Medulla oblongata (tissue), 1 donor: ENCODE measurements around the gene DSP.

ENCODE experiments used
- DNase-seq: peaks from one replicate; pipeline ENCODE4 v3.0.0-alpha.2; 2015; ENCODE audit errors: extremely low spot score

Gene DSP

GRCh38 chr6:7561153-7561964 is 19.9 kb downstream of the DSP start:
- DNase-seq: no peak

- no peak for DNase-seq
Observed at GRCh38 chr6:7562769-7563168, 21.3 kb downstream of the DSP start.

- no peak for DNase-seq
Observed at GRCh38 chr6:7566107-7566506, 24.6 kb downstream of the DSP start.

- DNase-seq: no peak
Observed at GRCh38 chr6:7566617-7567173, 25.2 kb downstream of the DSP start.

GRCh38 chr6:7568021-7568420 is 26.6 kb downstream of the DSP start:
- no peak for DNase-seq

- DNase-seq: no peak
Observed at GRCh38 chr6:7569082-7569481, 27.6 kb downstream of the DSP start.

GRCh38 chr6:7572213-7572943 is 30.9 kb downstream of the DSP start:
- no peak for DNase-seq

GRCh38 chr6:7574500-7574899 is 33.0 kb downstream of the DSP start:
- no peak for DNase-seq

- no peak for DNase-seq
Observed at GRCh38 chr6:7578516-7578915, 37.0 kb downstream of the DSP start.

- no peak for DNase-seq
Observed at GRCh38 chr6:7578931-7579330, 37.5 kb downstream of the DSP start.

GRCh38 chr6:7579851-7580250 is 38.4 kb downstream of the DSP start:
- DNase-seq: no peak

GRCh38 chr6:7580537-7580926 is 39.1 kb downstream of the DSP start:
- DNase-seq: no peak

- no peak for DNase-seq
Observed at GRCh38 chr6:7580927-7581618, 39.6 kb downstream of the DSP start.

GRCh38 chr6:7585287-7585930 is 43.9 kb downstream of the DSP start:
- DNase-seq: no peak

GRCh38 chr6:7587631-7588100 is 46.2 kb downstream of the DSP start:
- DNase-seq: no peak

GRCh38 chr6:7588506-7588905 is 47.0 kb downstream of the DSP start:
- DNase-seq: no peak

GRCh38 chr6:7589221-7589620 is 47.8 kb downstream of the DSP start:
- DNase-seq: no peak

GRCh38 chr6:7589949-7590917 is 48.8 kb downstream of the DSP start, which contains the start of gene SNRNP48:
TSS of gene SNRNP48 (plus strand) at chr6:7590198. CDS start at chr6:7590258, 60 bp downstream.
- peak; percentile 97 for DNase-seq

GRCh38 chr6:7590918-7591302 is 49.4 kb downstream of the DSP start:
- DNase-seq: peak; percentile 18

GRCh38 chr6:7591770-7592169 is 50.3 kb downstream of the DSP start:
- no peak for DNase-seq
